ENCODE data around the gene CAPN3. TPM values are rescaled to one million over a fixed set of nuclear protein-coding genes. Genes with fewer than 3 reads are reported as not detected.

Gene CAPN3
- total RNA-seq, 5 donors from 2014 or later (not counting 1 experiment from before 2014, with no cell fraction given), result 13.4 to 19.8 (median 15.8) TPM

GRCh38 chr15:42427429-42428223 lies 68.3 kb downstream of the CAPN3 start:
- Histone ChIP-seq H3K27ac (ENCODE audit: low read length) (no peak overlapping the region), H3K27me3 (replicated peaks in 1 of 2; ENCODE audit: control insufficient read depth in 2 of 2, extremely low read depth in 1 of 2, insufficient read depth in 2 of 2, low read length in 1 of 2) (no peaks in the 10 kb centered on the region), H3K9me3 (no peaks in the 10 kb centered on the region), H3K4me1 (ENCODE audit: control insufficient read depth in 1 of 2, extremely low read depth in 1 of 2, insufficient read depth in 2 of 2, low read length in 2 of 2) (no peaks in the 10 kb centered on the region), H3K36me3 (ENCODE audit: control insufficient read depth in 2 of 2, extremely low read depth in 1 of 2, insufficient read depth in 1 of 2, low read length in 1 of 2) (peaks cover 21 to 76% of the 10 kb centered on the region in 2 donors), H3K4me3 (ENCODE audit: control insufficient read depth in 1 of 2, extremely low read depth in 1 of 2, low read length in 1 of 2) (no peak overlapping the region)
- Mint-ChIP-seq H3K4me1 (no peaks in the 10 kb centered on the region), H3K27me3 (no peaks in the 10 kb centered on the region), H3K36me3 (peaks cover 54% of the 10 kb centered on the region), H3K4me3 (no peak overlapping the region), H3K27ac (no peak overlapping the region), H3K9me3 (no peaks in the 10 kb centered on the region)
- ChIA-PET POLR2A (no interaction called here), CTCF (no interaction called here)
- ATAC-seq (replicated peaks in 1 of 4), result no peak
- no peak for DNase-seq
- 97% methylated on average over 4 of the region's 7 CpGs for WGBS (ENCODE audit: insufficient coverage)

- peaks cover 44% of the 10 kb centered on the region for H3K36me3 Mint-ChIP-seq
- WGBS (ENCODE audit: insufficient coverage), result 83% methylated on average over 1 of the region's 5 CpGs
These were observed 85.2 kb downstream of the CAPN3 start for GRCh38 chr15:42444415-42445063.

GRCh38 chr15:42445551-42445950 lies 86.2 kb downstream of the CAPN3 start:
- Mint-ChIP-seq H3K4me1 (no peaks in the 10 kb centered on the region), H3K27ac (no peak overlapping the region), H3K36me3 (peaks cover 48% of the 10 kb centered on the region), H3K27me3 (no peaks in the 10 kb centered on the region), H3K9me3 (no peaks in the 10 kb centered on the region), H3K4me3 (no peak overlapping the region)
- H3K27ac ChIP-seq (ENCODE audit: low read length), result no peak overlapping the region
- no peaks in the 10 kb centered on the region for H3K4me1 ChIP-seq (ENCODE audit: control insufficient read depth in 1 of 2, extremely low read depth in 1 of 2, insufficient read depth in 2 of 2, low read length in 2 of 2)
- H3K27me3 ChIP-seq (replicated peaks in 1 of 2; ENCODE audit: control insufficient read depth in 2 of 2, extremely low read depth in 1 of 2, insufficient read depth in 2 of 2, low read length in 1 of 2), result no peaks in the 10 kb centered on the region
- ChIA-PET POLR2A (interaction anchor here in 1 of 2 donors (0.5 kb wide), 1 partner anchor 58 kb away, joined by 3 read pairs; no protein-coding TSS in a partner anchor), CTCF (interaction anchor here in 1 of 2 donors (0.6 kb wide), 1 partner anchor 258 kb away, joined by 3 read pairs; no protein-coding TSS in a partner anchor)
- peaks cover 6 to 72% of the 10 kb centered on the region in 2 donors for H3K36me3 ChIP-seq (ENCODE audit: control insufficient read depth in 2 of 2, extremely low read depth in 1 of 2, insufficient read depth in 1 of 2, low read length in 1 of 2)
- no peak overlapping the region for H3K4me3 ChIP-seq (ENCODE audit: control insufficient read depth in 1 of 2, extremely low read depth in 1 of 2, low read length in 1 of 2)
- DNase-seq (no peak), ATAC-seq (replicated peaks in 1 of 4) (no peak)
- no peaks in the 10 kb centered on the region for H3K9me3 ChIP-seq

More at GRCh38 chr15:42444415-42445063, 85.2 kb downstream of the CAPN3 start:
- Histone ChIP-seq H3K9me3 (no peaks in the 10 kb centered on the region), H3K27ac (ENCODE audit: low read length) (no peak overlapping the region), H3K4me3 (ENCODE audit: control insufficient read depth in 1 of 2, extremely low read depth in 1 of 2, low read length in 1 of 2) (no peak overlapping the region), H3K36me3 (ENCODE audit: control insufficient read depth in 2 of 2, extremely low read depth in 1 of 2, insufficient read depth in 1 of 2, low read length in 1 of 2) (peaks cover 0 to 65% of the 10 kb centered on the region in 2 donors), H3K4me1 (ENCODE audit: control insufficient read depth in 1 of 2, extremely low read depth in 1 of 2, insufficient read depth in 2 of 2, low read length in 2 of 2) (no peaks in the 10 kb centered on the region), H3K27me3 (replicated peaks in 1 of 2; ENCODE audit: control insufficient read depth in 2 of 2, extremely low read depth in 1 of 2, insufficient read depth in 2 of 2, low read length in 1 of 2) (no peaks in the 10 kb centered on the region)
- ChIA-PET CTCF (no interaction called here), POLR2A (no interaction called here)
- no peaks in the 10 kb centered on the region for H3K9me3 Mint-ChIP-seq
- H3K27ac Mint-ChIP-seq, result no peak overlapping the region
- DNase-seq (no peak), ATAC-seq (replicated peaks in 1 of 4) (no peak)
- no peaks in the 10 kb centered on the region for H3K27me3 Mint-ChIP-seq
- no peak overlapping the region for H3K4me3 Mint-ChIP-seq
- H3K4me1 Mint-ChIP-seq, result no peaks in the 10 kb centered on the region

- H3K4me3 Mint-ChIP-seq, result no peak overlapping the region
- no CpG with 5 or more reads among the region's 2 CpGs for whole genome bisulfite sequencing (ENCODE audit: insufficient coverage)
- H3K27ac ChIP-seq (ENCODE audit: low read length), result no peak overlapping the region
- no peaks in the 10 kb centered on the region for H3K4me1 ChIP-seq (ENCODE audit: control insufficient read depth in 1 of 2, extremely low read depth in 1 of 2, insufficient read depth in 2 of 2, low read length in 2 of 2)
- no peaks in the 10 kb centered on the region for H3K27me3 ChIP-seq (replicated peaks in 1 of 2; ENCODE audit: control insufficient read depth in 2 of 2, extremely low read depth in 1 of 2, insufficient read depth in 2 of 2, low read length in 1 of 2)
- no peak overlapping the region for H3K4me3 ChIP-seq (ENCODE audit: control insufficient read depth in 1 of 2, extremely low read depth in 1 of 2, low read length in 1 of 2)
- H3K9me3 ChIP-seq, result no peaks in the 10 kb centered on the region
- H3K36me3 ChIP-seq (ENCODE audit: control insufficient read depth in 2 of 2, extremely low read depth in 1 of 2, insufficient read depth in 1 of 2, low read length in 1 of 2), result peaks cover 6 to 75% of the 10 kb centered on the region in 2 donors
- H3K9me3 Mint-ChIP-seq, result no peaks in the 10 kb centered on the region
- H3K36me3 Mint-ChIP-seq, result peaks cover 57% of the 10 kb centered on the region
- H3K27me3 Mint-ChIP-seq, result no peaks in the 10 kb centered on the region
- POLR2A ChIA-PET, result interaction anchor here in 1 of 2 donors (0.6 kb wide), 1 partner anchor 232 kb away, joined by 3 read pairs; no protein-coding TSS in a partner anchor
- no peaks in the 10 kb centered on the region for H3K4me1 Mint-ChIP-seq
- CTCF ChIA-PET, result no interaction called here
- ATAC-seq (replicated peaks in 1 of 4) (no peak), DNase-seq (no peak)
- no peak overlapping the region for H3K27ac Mint-ChIP-seq
These were observed 88.3 kb downstream of the CAPN3 start for GRCh38 chr15:42447599-42447998.

GRCh38 chr15:42448281-42448680 lies 89.0 kb downstream of the CAPN3 start:
- no peaks in the 10 kb centered on the region for H3K9me3 ChIP-seq
- POLR2A ChIA-PET, result no interaction called here
- H3K4me1 Mint-ChIP-seq, result no peaks in the 10 kb centered on the region
- peaks cover 6 to 72% of the 10 kb centered on the region in 2 donors for H3K36me3 ChIP-seq (ENCODE audit: control insufficient read depth in 2 of 2, extremely low read depth in 1 of 2, insufficient read depth in 1 of 2, low read length in 1 of 2)
- ATAC-seq (replicated peaks in 1 of 4) (no peak), DNase-seq (no peak)
- no peak overlapping the region for H3K4me3 ChIP-seq (ENCODE audit: control insufficient read depth in 1 of 2, extremely low read depth in 1 of 2, low read length in 1 of 2)
- H3K27me3 Mint-ChIP-seq, result no peaks in the 10 kb centered on the region
- 92% methylated on average over 2 of the region's 6 CpGs for WGBS (ENCODE audit: insufficient coverage)
- H3K4me3 Mint-ChIP-seq, result no peak overlapping the region
- no peaks in the 10 kb centered on the region for H3K9me3 Mint-ChIP-seq
- H3K27me3 ChIP-seq (replicated peaks in 1 of 2; ENCODE audit: control insufficient read depth in 2 of 2, extremely low read depth in 1 of 2, insufficient read depth in 2 of 2, low read length in 1 of 2), result no peaks in the 10 kb centered on the region
- no peak overlapping the region for H3K27ac Mint-ChIP-seq
- H3K4me1 ChIP-seq (ENCODE audit: control insufficient read depth in 1 of 2, extremely low read depth in 1 of 2, insufficient read depth in 2 of 2, low read length in 2 of 2), result no peaks in the 10 kb centered on the region
- H3K27ac ChIP-seq (ENCODE audit: low read length), result no peak overlapping the region
- CTCF ChIA-PET, result no interaction called here
- H3K36me3 Mint-ChIP-seq, result peaks cover 57% of the 10 kb centered on the region

- DNase-seq, result no peak
- CTCF ChIA-PET, result no interaction called here
- H3K4me1 Mint-ChIP-seq, result no peaks in the 10 kb centered on the region
- Histone ChIP-seq H3K27ac (ENCODE audit: low read length) (no peak overlapping the region), H3K36me3 (ENCODE audit: control insufficient read depth in 2 of 2, extremely low read depth in 1 of 2, insufficient read depth in 1 of 2, low read length in 1 of 2) (peaks cover 6 to 61% of the 10 kb centered on the region in 2 donors), H3K4me3 (ENCODE audit: control insufficient read depth in 1 of 2, extremely low read depth in 1 of 2, low read length in 1 of 2) (no peak overlapping the region), H3K27me3 (replicated peaks in 1 of 2; ENCODE audit: control insufficient read depth in 2 of 2, extremely low read depth in 1 of 2, insufficient read depth in 2 of 2, low read length in 1 of 2) (no peaks in the 10 kb centered on the region), H3K4me1 (ENCODE audit: control insufficient read depth in 1 of 2, extremely low read depth in 1 of 2, insufficient read depth in 2 of 2, low read length in 2 of 2) (no peaks in the 10 kb centered on the region), H3K9me3 (no peaks in the 10 kb centered on the region)
- WGBS (ENCODE audit: insufficient coverage), result 93% methylated on average over 9 of the region's 13 CpGs
- H3K27ac Mint-ChIP-seq, result no peak overlapping the region
- no peaks in the 10 kb centered on the region for H3K27me3 Mint-ChIP-seq
- no peaks in the 10 kb centered on the region for H3K9me3 Mint-ChIP-seq
- ATAC-seq (replicated peaks in 1 of 4), result no peak
- POLR2A ChIA-PET, result interaction anchor here in 1 of 2 donors (0.5 kb wide), 1 partner anchor 331 kb away, joined by 3 read pairs; no protein-coding TSS in a partner anchor
- H3K36me3 Mint-ChIP-seq, result peaks cover 59% of the 10 kb centered on the region
- H3K4me3 Mint-ChIP-seq, result no peak overlapping the region
These were observed 90.6 kb downstream of the CAPN3 start for GRCh38 chr15:42449770-42450424.

Data from T-cell (primary cell).